Measurements from ENCODE around the gene PLCL2. TPM values are rescaled to one million over a fixed set of nuclear protein-coding genes. Genes with fewer than 3 reads are reported as not detected.
A peak's percentile ranks its signal among the peaks of the same experiment; 100 is the strongest.

Gene PLCL2
- total RNA-seq, 1 donor from 2014 or later = 1.8 TPM

GRCh38 chr3:17116007-17116600 is 231.3 kb downstream of the PLCL2 start:
- H3K27ac Mint-ChIP-seq (ENCODE audit: unreplicated experiment) = no peak overlapping the region
- no peaks in the 10 kb centered on the region for H3K4me1 Mint-ChIP-seq (ENCODE audit: unreplicated experiment)
- H3K9me3 Mint-ChIP-seq (ENCODE audit: unreplicated experiment) = no peaks in the 10 kb centered on the region
- no peaks in the 10 kb centered on the region for H3K36me3 Mint-ChIP-seq (ENCODE audit: unreplicated experiment)
- no peak for TF ChIP-seq CTCF (IDR thresholded peaks at IDR 0.05)
- no peaks in the 10 kb centered on the region for H3K27me3 Mint-ChIP-seq (ENCODE audit: unreplicated experiment)
- DNase-seq (ENCODE audit: extremely low spot score, unreplicated experiment) = peak; percentile 40
- H3K4me3 Mint-ChIP-seq (ENCODE audit: unreplicated experiment) = no peak overlapping the region

- H3K9me3 Mint-ChIP-seq (ENCODE audit: unreplicated experiment) = peaks cover 5% of the 10 kb centered on the region
- H3K27me3 Mint-ChIP-seq (ENCODE audit: unreplicated experiment) = peaks cover 3% of the 10 kb centered on the region
- DNase-seq (ENCODE audit: extremely low spot score, unreplicated experiment) = peak; percentile 57
- no peak overlapping the region for H3K4me3 Mint-ChIP-seq (ENCODE audit: unreplicated experiment)
- H3K36me3 Mint-ChIP-seq (ENCODE audit: unreplicated experiment) = no peaks in the 10 kb centered on the region
- no peak overlapping the region for H3K27ac Mint-ChIP-seq (ENCODE audit: unreplicated experiment)
- no peak for TF ChIP-seq CTCF (IDR thresholded peaks at IDR 0.05)
- no peaks in the 10 kb centered on the region for H3K4me1 Mint-ChIP-seq (ENCODE audit: unreplicated experiment)
Measured at GRCh38 chr3:17118771-17119170, 234.0 kb downstream of the PLCL2 start.

DNA sequence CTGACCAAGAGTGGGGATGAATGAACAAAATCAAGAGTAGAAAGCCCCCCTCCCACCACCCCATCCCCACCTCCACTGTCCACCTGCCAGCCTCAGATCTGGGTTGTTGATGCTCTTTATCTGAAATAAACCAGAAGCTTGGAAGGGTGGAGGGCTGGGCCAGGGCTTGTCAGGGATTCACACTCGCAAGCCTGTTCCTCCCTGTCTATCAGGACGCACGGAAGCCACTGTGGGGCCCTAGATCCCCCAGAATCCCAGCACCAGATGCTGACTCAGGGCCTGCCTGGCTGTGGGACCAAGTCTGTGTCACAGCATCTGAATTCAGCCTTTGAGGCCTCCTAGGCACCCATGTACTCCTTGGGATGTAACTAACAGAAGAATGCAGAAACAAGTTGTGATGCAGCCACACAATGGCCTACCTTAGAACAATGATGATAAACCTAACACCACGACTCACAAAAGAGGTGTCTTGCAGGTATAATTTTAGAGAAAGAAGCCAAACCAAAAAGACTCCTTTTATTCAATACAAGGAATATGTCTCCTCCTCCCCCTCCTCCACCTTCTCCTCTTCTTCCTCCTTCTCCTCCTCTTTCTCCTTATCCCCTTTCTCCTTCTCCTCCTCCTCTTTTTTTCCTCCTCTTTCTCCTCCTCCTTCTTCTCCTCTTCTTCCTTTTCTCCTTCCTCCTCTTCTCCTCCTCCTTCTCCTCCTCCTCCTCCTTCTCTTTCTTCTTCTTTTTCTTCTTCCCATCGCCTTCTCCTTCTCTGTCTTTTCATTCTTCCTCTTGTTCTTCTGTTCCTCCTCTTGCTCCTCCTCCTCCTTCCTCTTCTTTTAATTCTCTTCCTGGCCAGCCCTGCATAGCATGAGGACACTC is 234.7 kb downstream of the PLCL2 start:
- DNase-seq (ENCODE audit: extremely low spot score, unreplicated experiment) = peak; percentile 72
- Mint-ChIP-seq H3K9me3 (ENCODE audit: unreplicated experiment) (peaks cover 5% of the 10 kb centered on the region), H3K27me3 (ENCODE audit: unreplicated experiment) (peaks cover 3% of the 10 kb centered on the region), H3K4me3 (ENCODE audit: unreplicated experiment) (no peak overlapping the region), H3K36me3 (ENCODE audit: unreplicated experiment) (no peaks in the 10 kb centered on the region), H3K4me1 (ENCODE audit: unreplicated experiment) (no peaks in the 10 kb centered on the region), H3K27ac (ENCODE audit: unreplicated experiment) (no peak overlapping the region)
- no peak for TF ChIP-seq CTCF (IDR thresholded peaks at IDR 0.05)

GRCh38 chr3:17120115-17120514 is 235.4 kb downstream of the PLCL2 start:
- no peaks in the 10 kb centered on the region for H3K4me1 Mint-ChIP-seq (ENCODE audit: unreplicated experiment)
- H3K36me3 Mint-ChIP-seq (ENCODE audit: unreplicated experiment) = no peaks in the 10 kb centered on the region
- no peak for TF ChIP-seq CTCF (IDR thresholded peaks at IDR 0.05)
- H3K27ac Mint-ChIP-seq (ENCODE audit: unreplicated experiment) = no peak overlapping the region
- peak; percentile 38 for DNase-seq (ENCODE audit: extremely low spot score, unreplicated experiment)
- H3K27me3 Mint-ChIP-seq (ENCODE audit: unreplicated experiment) = peaks cover 3% of the 10 kb centered on the region
- H3K4me3 Mint-ChIP-seq (ENCODE audit: unreplicated experiment) = no peak overlapping the region
- peaks cover 5% of the 10 kb centered on the region for H3K9me3 Mint-ChIP-seq (ENCODE audit: unreplicated experiment)

- Mint-ChIP-seq H3K4me3 (ENCODE audit: unreplicated experiment) (no peak overlapping the region), H3K27me3 (ENCODE audit: unreplicated experiment) (peaks cover 3% of the 10 kb centered on the region), H3K27ac (ENCODE audit: unreplicated experiment) (no peak overlapping the region), H3K4me1 (ENCODE audit: unreplicated experiment) (no peaks in the 10 kb centered on the region), H3K9me3 (ENCODE audit: unreplicated experiment) (peaks cover 5% of the 10 kb centered on the region), H3K36me3 (ENCODE audit: unreplicated experiment) (no peaks in the 10 kb centered on the region)
- DNase-seq (ENCODE audit: extremely low spot score, unreplicated experiment) = no peak
- TF ChIP-seq CTCF (IDR thresholded peaks at IDR 0.05) = no peak
Measured at GRCh38 chr3:17121336-17121735, 236.6 kb downstream of the PLCL2 start.

Data from osteocyte (in vitro differentiated cells).